CD4-positive, alpha-beta T cell treated with Interleukin-6 for 4 hours (primary cell): ENCODE results near the gene NEK3.
"Not testable (repeated sequence)": the region's sequence is repeated elsewhere in the genome, so short reads cannot be mapped to it uniquely, and the experiment has no call there.

Experiments used
- DNase-seq: peaks from one replicate; pipeline ENCODE4 v3.0.0-alpha.2; 2020; ENCODE audit warnings: mixed read lengths

NEK3 gene

DNA sequence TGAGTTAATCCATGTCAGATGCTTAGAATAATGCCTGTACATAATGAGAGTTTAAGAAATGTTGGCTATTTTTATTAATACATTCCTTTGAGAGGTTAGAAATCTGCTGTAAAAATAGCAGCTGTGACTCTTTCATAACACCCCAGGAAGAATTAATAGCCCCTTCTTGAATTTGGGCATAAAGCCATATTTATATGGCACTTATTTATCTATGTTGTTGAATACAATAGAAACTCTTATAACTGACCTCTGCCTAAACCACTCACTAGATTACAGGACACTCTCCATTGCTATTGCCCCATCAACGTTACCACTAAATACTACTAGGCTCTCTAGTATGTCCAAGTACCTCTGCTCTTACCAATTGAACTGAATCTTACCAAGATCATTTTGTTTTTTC, 46.8 kb downstream of the NEK3 start:
- no peak for DNase-seq

DNA sequence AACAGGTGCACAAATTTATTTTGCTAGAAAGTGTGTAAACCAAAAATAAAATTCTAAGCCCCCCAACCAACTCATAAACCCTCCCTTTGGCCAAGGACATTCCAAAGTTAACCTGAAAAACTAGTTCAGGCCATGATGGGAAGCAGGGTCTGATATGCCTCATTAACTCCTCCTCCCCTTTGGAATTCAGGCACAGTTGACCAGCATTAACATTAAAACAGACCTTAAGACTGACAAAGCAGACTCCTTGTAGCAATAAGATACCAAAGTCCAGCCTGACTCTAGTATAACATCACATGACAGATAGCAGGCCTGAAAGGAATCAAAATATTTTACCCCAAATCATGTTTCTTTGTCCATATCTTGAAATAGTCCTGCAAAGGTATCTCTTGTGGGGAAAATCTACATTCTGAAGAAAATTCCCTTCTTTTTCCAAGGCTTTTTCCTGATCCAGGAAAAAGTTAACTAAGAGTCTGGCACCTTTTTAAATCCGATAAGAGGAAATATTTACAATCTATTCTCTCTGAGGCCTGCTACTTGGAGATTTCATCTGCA, 50.2 kb downstream of the NEK3 start:
- no peak for DNase-seq

DNA sequence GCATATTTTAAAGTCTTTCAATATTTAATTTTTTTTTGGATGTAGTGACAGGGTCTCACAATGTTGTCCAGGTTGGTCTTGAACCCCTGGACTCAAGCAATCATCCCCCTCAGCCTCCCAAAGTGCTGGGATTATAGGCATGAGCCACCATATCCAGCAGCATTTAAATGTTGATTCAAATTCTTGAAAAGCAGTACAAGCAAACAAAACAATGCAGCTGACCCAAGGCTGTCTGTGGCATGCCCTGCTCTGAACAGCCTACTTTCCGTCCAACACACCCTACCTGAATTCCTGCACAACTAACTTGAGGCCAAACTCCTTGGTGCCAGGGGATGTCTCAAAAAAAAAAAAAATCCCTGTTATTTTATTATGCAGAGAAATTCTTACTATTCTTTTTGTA, 53.6 kb downstream of the NEK3 start:
- no peak for DNase-seq

DNA sequence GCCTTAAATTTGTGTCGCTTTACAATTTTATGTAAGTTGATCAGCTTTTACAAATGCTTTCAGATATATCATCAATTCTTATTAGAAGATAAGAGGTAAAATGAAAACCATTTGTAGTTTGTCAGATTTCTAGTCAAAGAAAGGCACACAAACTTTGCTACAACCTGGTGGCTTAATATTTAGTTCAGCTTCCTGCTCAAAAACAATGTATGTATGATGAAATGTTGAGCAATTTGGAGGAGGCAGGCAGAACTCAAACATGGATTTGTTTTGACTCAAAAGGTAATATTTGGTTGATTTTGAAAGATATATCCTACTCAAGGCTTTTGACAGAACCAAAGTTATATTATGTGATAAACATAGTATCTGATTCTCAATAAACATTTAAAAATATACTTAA, 54.8 kb downstream of the NEK3 start:
- no peak for DNase-seq

DNA sequence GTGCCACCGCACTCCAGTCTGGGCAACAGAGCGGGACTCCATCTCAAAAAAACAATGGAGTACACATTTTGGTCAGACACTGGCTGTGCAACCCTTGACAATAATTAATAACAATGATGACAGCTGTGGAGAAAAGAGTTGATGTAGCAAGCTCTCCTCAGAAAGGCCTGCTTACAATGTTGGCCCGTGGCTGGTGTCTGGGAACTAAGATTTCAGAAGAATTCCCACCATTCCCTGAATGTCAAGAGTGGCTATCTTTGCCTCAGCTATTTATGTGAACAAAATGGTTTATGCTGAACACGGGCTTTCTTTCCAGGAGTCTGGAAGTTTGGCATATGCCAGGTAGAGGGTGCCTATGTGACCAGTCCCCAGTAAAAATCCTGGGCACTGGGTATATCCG, 56.0 kb downstream of the NEK3 start:
- no peak for DNase-seq

DNA sequence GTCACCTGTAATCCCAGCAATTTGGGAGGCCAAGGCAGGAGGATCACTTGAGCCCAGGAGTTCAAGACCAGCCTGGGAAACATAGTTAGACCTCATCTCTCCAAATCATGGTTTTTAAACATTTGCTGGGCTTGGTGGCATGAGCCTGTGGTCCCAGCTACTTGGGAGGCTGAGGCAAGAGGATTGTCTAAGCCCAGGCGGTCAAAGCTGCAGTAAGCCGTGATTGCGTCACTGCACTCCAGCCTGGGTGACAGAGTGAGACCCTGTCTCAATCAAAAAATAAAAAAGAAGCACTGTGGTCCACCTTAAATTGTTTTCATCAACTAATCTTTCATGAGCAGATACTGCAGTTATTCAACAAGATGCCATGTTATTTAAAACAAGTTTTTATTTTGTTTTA, 57.0 kb downstream of the NEK3 start:
- DNase-seq = not testable (repeated sequence)

DNA sequence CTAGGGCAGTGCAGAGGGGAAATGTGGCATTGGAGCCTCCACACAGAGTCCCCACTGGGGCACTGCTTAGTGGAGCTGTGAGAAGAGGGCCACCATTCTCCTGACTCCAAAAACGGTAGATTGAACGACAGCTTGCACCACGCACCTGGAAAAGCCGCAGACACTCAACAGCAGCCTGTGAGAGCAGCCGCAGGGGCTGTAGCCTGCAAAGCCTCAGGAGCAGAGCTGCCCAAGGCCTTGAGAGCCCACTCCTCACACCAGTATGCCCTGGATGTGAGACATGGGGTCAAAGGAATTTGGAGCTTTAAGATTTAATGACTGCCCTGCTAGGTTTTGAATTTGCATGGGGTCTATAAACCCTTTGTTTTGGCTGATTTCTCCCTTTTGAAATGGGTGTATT, 62.2 kb downstream of the NEK3 start:
- no peak for DNase-seq

DNA sequence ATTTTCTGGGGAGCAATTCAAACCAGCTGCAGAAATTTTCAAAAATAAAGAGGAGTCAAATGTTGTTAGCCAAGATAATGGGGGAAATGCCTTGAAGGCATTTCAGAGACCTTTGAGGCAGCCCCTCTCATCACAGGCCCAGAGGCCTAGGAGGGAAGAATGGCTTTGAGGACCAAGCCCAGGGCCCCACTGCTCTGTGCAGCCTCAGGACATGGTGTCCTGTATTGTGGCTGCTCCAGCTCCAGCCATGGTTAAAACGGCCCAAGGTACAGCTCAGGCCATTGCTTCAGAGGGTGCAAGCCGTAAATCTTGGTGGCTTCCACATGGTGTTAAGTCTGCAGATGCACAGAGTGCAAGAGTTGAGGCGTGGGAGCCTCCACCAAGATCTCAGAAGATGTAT, 62.6 kb downstream of the NEK3 start:
- DNase-seq = no peak

DNA sequence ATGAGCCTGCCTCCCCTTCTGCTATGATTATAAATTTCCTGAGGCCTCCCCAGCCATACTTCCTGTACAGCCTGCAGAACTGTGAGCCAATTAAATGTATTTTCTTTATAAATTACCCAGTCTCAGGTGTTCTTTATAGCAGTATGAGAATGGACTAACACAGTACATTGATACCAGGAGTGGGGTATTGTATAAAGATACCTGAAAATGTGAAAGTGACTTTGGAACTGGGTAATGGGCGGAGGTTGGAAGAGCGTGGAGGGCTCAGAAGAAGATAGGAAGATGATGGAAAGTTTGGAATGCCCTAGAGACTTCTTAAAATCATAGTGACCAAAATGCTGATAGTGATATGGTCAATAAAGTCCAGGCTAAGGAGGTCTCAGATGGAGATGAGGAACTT, 63.3 kb downstream of the NEK3 start:
- DNase-seq = no peak

DNA sequence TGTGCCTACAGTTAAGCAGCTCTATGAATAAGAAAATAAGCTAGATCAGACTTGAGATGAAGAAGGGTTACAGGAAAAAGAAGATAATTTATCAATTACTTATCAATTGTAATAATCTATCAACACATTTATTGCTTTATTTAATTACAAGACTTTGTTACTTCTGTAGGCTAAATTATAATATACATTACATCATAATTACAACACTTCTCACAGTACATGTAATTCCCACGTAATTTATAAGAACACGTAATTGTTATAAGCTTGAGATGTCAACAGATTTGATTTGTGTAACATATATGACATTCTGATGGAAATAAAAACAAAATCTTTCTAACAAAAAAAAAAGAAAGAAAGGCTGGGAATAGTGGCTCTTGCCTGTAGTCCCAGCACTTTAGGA, 67.3 kb downstream of the NEK3 start:
- no peak for DNase-seq

DNA sequence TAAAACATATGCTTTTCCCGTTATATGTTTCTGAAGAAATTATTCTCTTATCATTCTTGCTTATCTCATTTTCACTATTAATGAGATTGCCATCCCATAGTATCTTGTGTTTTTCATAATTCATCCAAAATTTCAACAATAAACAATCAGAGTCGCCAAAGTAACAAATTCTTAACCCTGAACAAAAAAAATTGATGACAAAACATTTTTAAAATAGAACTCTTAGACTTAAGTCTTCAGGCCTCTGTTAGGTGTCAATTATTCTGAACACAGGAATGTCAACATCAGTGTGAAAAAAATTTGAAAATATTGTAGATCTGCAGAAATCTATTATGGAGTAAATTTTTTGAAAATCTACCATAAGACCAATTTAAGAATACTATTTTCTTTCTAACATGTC, 67.9 kb downstream of the NEK3 start:
- no peak for DNase-seq

DNA sequence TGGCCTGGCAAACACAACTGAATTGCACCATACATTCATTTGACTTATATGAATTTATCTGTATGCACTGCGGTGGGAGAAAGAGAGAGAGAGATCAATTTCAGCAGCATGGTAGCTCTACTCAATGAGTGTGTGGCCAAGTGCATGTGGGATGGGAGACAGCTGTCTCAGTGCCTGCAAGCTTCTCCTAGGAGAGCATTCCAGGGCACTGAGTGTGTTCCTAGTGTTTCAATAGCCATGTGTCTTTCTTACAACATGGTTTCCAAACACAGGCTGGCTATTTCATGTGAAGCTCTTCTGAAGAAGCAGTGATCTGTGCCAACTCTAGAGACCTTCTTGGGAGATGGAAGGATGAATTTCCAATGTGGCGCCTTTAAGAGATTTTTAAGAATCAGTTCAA, 74.0 kb downstream of the NEK3 start:
- DNase-seq = no peak

DNA sequence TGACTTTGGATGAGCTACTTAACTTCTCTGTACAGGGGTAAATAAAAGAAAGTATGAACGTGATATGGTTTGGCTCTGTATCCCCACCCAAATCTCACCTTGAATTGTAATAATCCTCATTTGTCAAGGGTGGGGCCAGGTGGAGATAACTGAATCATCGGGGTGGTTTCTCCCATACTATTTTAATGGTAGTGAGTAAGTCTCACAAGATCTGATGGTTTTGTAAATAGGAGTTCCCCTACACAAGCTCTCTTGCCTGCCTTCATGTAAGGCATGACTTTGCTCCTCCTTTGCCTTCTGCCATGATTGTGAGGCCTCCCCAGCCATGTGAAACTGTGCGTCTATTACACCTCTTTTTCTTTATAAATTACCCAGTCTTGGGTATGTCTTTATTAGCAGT, 74.4 kb downstream of the NEK3 start:
- DNase-seq = not testable (repeated sequence)
